Adrenal gland (tissue), 12 donors: ENCODE results near the gene CCDC197. TPM values are rescaled to one million over a fixed set of nuclear protein-coding genes. Genes with fewer than 3 reads are reported as not detected.

Source experiments
- DNase-seq, 7 donors: peaks; one replicate each; pipeline ENCODE4 v3.0.0-alpha.2; 2019 to 2020
- H3K27ac ChIP-seq, 5 donors: fragments of 200-600 bp; sonication (generic) in 4 of 5; 1 replicate in 3 of 5; 2 replicates in 2 of 5; pipeline versions ENCODE4 v1.5.1 to v1.8.0; 2016 to 2020; ENCODE audit warnings: mild to moderate bottlenecking in 1 of 5
- H3K27me3 ChIP-seq: fragments of 200-600 bp; 2 replicates; pipeline ENCODE4 v1.8.0; 2021
- H3K36me3 ChIP-seq, 2 donors: fragments of 200-600 bp; replicated peaks in 1 of 2; 1 replicate in 1 of 2; 2 replicates in 1 of 2; pipeline versions ENCODE4 v1.5.1 to v1.8.0; 2018 to 2022
- H3K4me1 ChIP-seq, 2 donors: fragments of 200-600 bp; replicated peaks in 1 of 2; 1 replicate in 1 of 2; 2 replicates in 1 of 2; pipeline versions ENCODE4 v1.5.1 to v1.8.0; 2018 to 2021
- H3K4me3 ChIP-seq, 4 donors: fragments of 200-600 bp; sonication (generic) in 3 of 4; one replicate each; pipeline ENCODE4 v1.5.1; 2016 to 2018
- H3K9me3 ChIP-seq, 3 donors: fragments of 200-600 bp; sonication (generic) in 1 of 3; replicated peaks in 1 of 3; 1 replicate in 2 of 3; 2 replicates in 1 of 3; pipeline versions ENCODE4 v1.5.1 to v1.8.0; 2016 to 2021
- CTCF ChIP-seq, 6 experiments: fragments of 450-650 bp in 4 of 6; fragments of 200-600 bp in 2 of 6; sonication (generic) in 1 of 6; IDR thresholded peaks; 1 replicate in 5 of 6; 2 replicates in 1 of 6; pipeline versions ENCODE4 v1.5.1 to v1.8.0; 2016 to 2021; ENCODE audit warnings: antibody characterized with exemption in 6 of 6, mild to moderate bottlenecking in 2 of 6, moderate library complexity in 1 of 6
- POLR2A ChIP-seq, 2 donors: fragments of 450-650 bp; IDR thresholded peaks; one replicate each; pipeline ENCODE4 v1.6.1; 2017; ENCODE audit warnings: antibody characterized with exemption in 2 of 2, mild to moderate bottlenecking in 2 of 2, moderate library complexity in 1 of 2
- WGBS, 4 donors: extraction: QIAGEN DNeasy Blood & Tissue Kit in 2 of 4; methylation state at CpG; one replicate each; pipeline versions ENCODE4 v1.1.5 to v1.1.7; 2013 to 2017; 5-methylcytosine and 5-hydroxymethylcytosine counted together
- intact Hi-C, 2 donors: fragments of 100-400 bp; cut with DNase I; formaldehyde crosslinking; loops; one replicate each; pipeline versions ENCODE4 v1.14.1 to v1.15.0; 2022 to 2023
- polyA plus RNA-seq, 3 donors: library from polyadenylated mRNA; stranded (reverse); fragments of 200-250 nt in 2 of 3; fragments of 350-450 nt in 1 of 3; fragmentation: Illumina TruSeq in 1 of 3; extraction: RNeasy Lipid Tissue Mini Kit (QIAGEN cat#74804) in 1 of 3; gene quantifications; one replicate each; pipeline ENCODE4 v1.2.3, GENCODE V29; 2013 to 2014
- total RNA-seq, 9 donors: library from RNA; depleted of rRNA in 4 of 9; stranded (reverse); fragments of >200 nt in 4 of 9; fragments of 120-200 nt in 1 of 9; fragmentation: NEBNext Ultra II Directional in 1 of 9; extraction: Animal tissue kit (Norgen Biotek cat#: 25700) in 1 of 9; gene quantifications; one replicate each; pipeline versions ENCODE4 v1.1.0 to v1.2.4, GENCODE V29; 2013 to 2023
- donor health status: healthy with polysubstance abuse.
- donor health status: Bipolar disorder and iron deficiency.
- donor health status: DM: yes; HTN: yes; CAD: no.
- donor health status: DM: no; HTN: no; CAD: no.
- donor health status: DM: no; HTN: no; CAD: no.
- donor health status: DM: yes; HTN: yes; CAD: no.

The CCDC197 gene
- total and polyA plus RNA-seq, 12 donors = not detected

GRCh38 chr14:94041551-94042346 lies 44.6 kb downstream of the CCDC197 start:
- no peak overlapping the region for H3K27ac ChIP-seq

GRCh38 chr14:94042433-94043091 lies 45.5 kb downstream of the CCDC197 start:
- WGBS, 4 donors = 77 to 84% (median 79%) methylated on average over 10 to 12 of the region's 12 CpGs
- Histone ChIP-seq H3K36me3 (peaks cover 0 to 31% of the 10 kb centered on the region in 2 donors), H3K9me3 (no peaks in the 10 kb centered on the region), H3K27ac (no peak overlapping the region), H3K27me3 (no peaks in the 10 kb centered on the region), H3K4me3 (no peak overlapping the region), H3K4me1 (peaks cover 0 to 5% of the 10 kb centered on the region in 2 donors)
- no peak for DNase-seq
- intact Hi-C loops = no loop called here
- TF ChIP-seq CTCF (IDR thresholded peaks at IDR 0.05) (no peak), POLR2A (IDR thresholded peaks at IDR 0.05) (no peak)

More at GRCh38 chr14:94041551-94042346, 44.6 kb downstream of the CCDC197 start:
- peak in 2 of 7 donors; percentile 45 to 62 for DNase-seq
- no peaks in the 10 kb centered on the region for H3K27me3 ChIP-seq
- 76 to 81% (median 78%) methylated on average over 11 to 18 of the region's 18 CpGs for WGBS, 4 donors
- no peak overlapping the region for H3K4me3 ChIP-seq
- H3K4me1 ChIP-seq = peaks cover 0 to 5% of the 10 kb centered on the region in 2 donors
- TF ChIP-seq CTCF (IDR thresholded peaks at IDR 0.05) = no peak
- no peak for TF ChIP-seq POLR2A (IDR thresholded peaks at IDR 0.05)
- intact Hi-C loops = no loop called here
- peaks cover 0 to 22% of the 10 kb centered on the region in 2 donors for H3K36me3 ChIP-seq
- H3K9me3 ChIP-seq = no peaks in the 10 kb centered on the region

DNA sequence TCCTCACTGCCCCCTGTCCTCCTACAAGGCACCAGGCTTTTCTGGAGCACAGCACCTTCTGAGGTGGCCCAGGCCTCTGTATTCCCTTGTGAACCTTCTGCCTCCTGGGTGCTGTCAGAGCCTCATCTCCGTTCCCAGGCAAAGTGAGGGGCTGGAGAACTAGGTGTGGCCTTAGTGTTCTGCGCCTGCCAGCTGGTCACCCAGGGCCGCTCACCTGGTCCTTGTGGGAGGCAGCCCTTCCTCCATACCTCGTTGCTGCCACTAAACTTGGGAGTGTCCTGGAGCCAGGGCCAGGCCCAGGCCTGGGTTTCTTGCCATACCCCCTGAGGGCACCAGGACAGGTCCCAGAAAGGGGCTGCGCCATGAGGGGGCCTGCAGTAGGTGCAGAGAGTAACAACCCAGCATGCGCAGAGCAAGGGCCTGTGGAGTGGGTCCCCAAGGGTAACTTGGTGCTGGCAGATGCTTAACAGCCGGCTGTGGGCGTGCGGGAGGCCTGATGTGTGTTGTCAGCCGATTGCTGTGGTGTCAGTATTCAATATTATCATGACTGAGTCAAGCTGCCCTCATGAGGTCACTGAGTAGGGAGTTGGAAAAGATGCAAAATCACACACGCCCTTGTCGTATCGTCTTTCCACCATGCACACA lies 46.1 kb downstream of the CCDC197 start:
- no peak for DNase-seq
- Histone ChIP-seq H3K27ac (no peak overlapping the region), H3K4me3 (no peak overlapping the region), H3K27me3 (no peaks in the 10 kb centered on the region), H3K36me3 (peaks cover 0 to 37% of the 10 kb centered on the region in 2 donors), H3K9me3 (no peaks in the 10 kb centered on the region), H3K4me1 (peaks cover 0 to 5% of the 10 kb centered on the region in 2 donors)
- WGBS, 4 donors = 84 to 91% (median 88%) methylated on average over 9 to 13 of the region's 13 CpGs
- TF ChIP-seq POLR2A (IDR thresholded peaks at IDR 0.05) (no peak), CTCF (IDR thresholded peaks at IDR 0.05) (no peak)
- intact Hi-C loops = no loop called here
